T47D (cell line): ENCODE data around the gene ITPR2.

Experiments used
- DNase-seq, 2 experiments: peaks; one replicate each; pipeline versions ENCODE4 v3.0.0 to v3.0.0-alpha.2; 2011 to 2012; ENCODE audit warnings: low read depth in 1 of 2, low spot score in 1 of 2
- JUND ChIP-seq: IDR thresholded peaks from 2 replicates; pipeline ENCODE4 v1.6.1; 2012; ENCODE audit warnings: low read depth
- in situ Hi-C: cut with HindIII; loops from 2 replicates; pipeline ENCODE4 v1.10.0; 2016; ENCODE audit warnings: low sequenced_read_pairs, low pct_unique_long_range_greater_than_20kb

Gene ITPR2

GRCh38 chr12:26808766-26809476, 24.1 kb downstream of the ITPR2 start:
- in situ Hi-C loops: no loop called here

GRCh38 chr12:26807292-26807691, 25.7 kb downstream of the ITPR2 start:
- in situ Hi-C loops: no loop called here
- no peak for DNase-seq
- no peak for TF ChIP-seq JUND

More at GRCh38 chr12:26808766-26809476, 24.1 kb downstream of the ITPR2 start:
- DNase-seq: no peak
- no peak for TF ChIP-seq JUND

- peak in 1 of 2 experiments; percentile 23 for DNase-seq
- in situ Hi-C loops: no loop called here
Observed at GRCh38 chr12:26806556-26806955, 26.4 kb downstream of the ITPR2 start.

GRCh38 chr12:26805401-26805971, 27.5 kb downstream of the ITPR2 start:
- DNase-seq: peak in 1 of 2 experiments; percentile 73
- in situ Hi-C loops: no loop called here
- TF ChIP-seq JUND: no peak

More at GRCh38 chr12:26806556-26806955, 26.4 kb downstream of the ITPR2 start:
- TF ChIP-seq JUND: no peak

GRCh38 chr12:26803552-26803951, 29.4 kb downstream of the ITPR2 start:
- TF ChIP-seq JUND: no peak

GRCh38 chr12:26801486-26801885, 31.5 kb downstream of the ITPR2 start:
- no peak for TF ChIP-seq JUND
- in situ Hi-C loops: no loop called here
- no peak for DNase-seq

More at GRCh38 chr12:26803552-26803951, 29.4 kb downstream of the ITPR2 start:
- peak in 1 of 2 experiments; percentile 84 for DNase-seq
- in situ Hi-C loops: no loop called here

GRCh38 chr12:26800858-26801257, 32.1 kb downstream of the ITPR2 start:
- DNase-seq: no peak
- in situ Hi-C loops: no loop called here
- TF ChIP-seq JUND: no peak

GRCh38 chr12:26800347-26800746, 32.6 kb downstream of the ITPR2 start:
- in situ Hi-C loops: no loop called here
- no peak for DNase-seq
- no peak for TF ChIP-seq JUND

GRCh38 chr12:26799741-26800140, 33.3 kb downstream of the ITPR2 start:
- TF ChIP-seq JUND: no peak
- in situ Hi-C loops: no loop called here

GRCh38 chr12:26798640-26799039, 34.4 kb downstream of the ITPR2 start:
- no peak for DNase-seq
- in situ Hi-C loops: no loop called here
- no peak for TF ChIP-seq JUND

More at GRCh38 chr12:26799741-26800140, 33.3 kb downstream of the ITPR2 start:
- DNase-seq: no peak

GRCh38 chr12:26798023-26798422, 35.0 kb downstream of the ITPR2 start:
- TF ChIP-seq JUND: no peak
- in situ Hi-C loops: no loop called here
- no peak for DNase-seq

GRCh38 chr12:26795910-26796309, 37.1 kb downstream of the ITPR2 start:
- in situ Hi-C loops: no loop called here
- DNase-seq: no peak
- no peak for TF ChIP-seq JUND

- in situ Hi-C loops: no loop called here
- no peak for TF ChIP-seq JUND
- DNase-seq: no peak
Observed at GRCh38 chr12:26791301-26791791, 41.6 kb downstream of the ITPR2 start.
